GM12864 (cell line): ENCODE measurements around the gene NIF3L1.
A peak's percentile ranks its signal among the peaks of the same experiment; 100 is the strongest.

Experiments used
- DNase-seq: peaks from one replicate; pipeline ENCODE4 v3.0.0-alpha.2; 2011; ENCODE audit warnings: low read depth
- H3K4me3 ChIP-seq: 2 replicates; pipeline ENCODE4 v1.5.1; 2011; ENCODE audit warnings: mild to moderate bottlenecking, low read depth, low read length, control low read depth
- TF ChIP-seq, protein P1 (sequence below): IDR thresholded peaks from 2 replicates; pipeline ENCODE4 v1.5.1; 2011; ENCODE audit warnings: low read depth, mild to moderate bottlenecking, moderate library complexity, low read length, control low read depth, inconsistent platforms; ENCODE audit errors: missing control alignments

The NIF3L1 gene

GRCh38 chr2:200888704-200889625, at the start of gene NIF3L1, which contains the start of gene PPIL3:
TSS of gene NIF3L1 (plus strand) at chr2:200889371. CDS start at chr2:200891944, 2,573 bp downstream.
TSS of gene PPIL3 (minus strand) at chr2:200889077. CDS start at chr2:200887615, 1,462 bp downstream.
- peak; percentile 98 for DNase-seq
- peak within 1 kb of the TSS; percentile 87 for H3K4me3 ChIP-seq
- TF ChIP-seq, protein P1, sequence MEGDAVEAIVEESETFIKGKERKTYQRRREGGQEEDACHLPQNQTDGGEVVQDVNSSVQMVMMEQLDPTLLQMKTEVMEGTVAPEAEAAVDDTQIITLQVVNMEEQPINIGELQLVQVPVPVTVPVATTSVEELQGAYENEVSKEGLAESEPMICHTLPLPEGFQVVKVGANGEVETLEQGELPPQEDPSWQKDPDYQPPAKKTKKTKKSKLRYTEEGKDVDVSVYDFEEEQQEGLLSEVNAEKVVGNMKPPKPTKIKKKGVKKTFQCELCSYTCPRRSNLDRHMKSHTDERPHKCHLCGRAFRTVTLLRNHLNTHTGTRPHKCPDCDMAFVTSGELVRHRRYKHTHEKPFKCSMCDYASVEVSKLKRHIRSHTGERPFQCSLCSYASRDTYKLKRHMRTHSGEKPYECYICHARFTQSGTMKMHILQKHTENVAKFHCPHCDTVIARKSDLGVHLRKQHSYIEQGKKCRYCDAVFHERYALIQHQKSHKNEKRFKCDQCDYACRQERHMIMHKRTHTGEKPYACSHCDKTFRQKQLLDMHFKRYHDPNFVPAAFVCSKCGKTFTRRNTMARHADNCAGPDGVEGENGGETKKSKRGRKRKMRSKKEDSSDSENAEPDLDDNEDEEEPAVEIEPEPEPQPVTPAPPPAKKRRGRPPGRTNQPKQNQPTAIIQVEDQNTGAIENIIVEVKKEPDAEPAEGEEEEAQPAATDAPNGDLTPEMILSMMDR: no peak

GRCh38 chr2:200839513-200839912, 49.7 kb upstream of the NIF3L1 start:
- TF ChIP-seq, protein P1: no peak
- DNase-seq: no peak
- no peak overlapping the region for H3K4me3 ChIP-seq

DNA sequence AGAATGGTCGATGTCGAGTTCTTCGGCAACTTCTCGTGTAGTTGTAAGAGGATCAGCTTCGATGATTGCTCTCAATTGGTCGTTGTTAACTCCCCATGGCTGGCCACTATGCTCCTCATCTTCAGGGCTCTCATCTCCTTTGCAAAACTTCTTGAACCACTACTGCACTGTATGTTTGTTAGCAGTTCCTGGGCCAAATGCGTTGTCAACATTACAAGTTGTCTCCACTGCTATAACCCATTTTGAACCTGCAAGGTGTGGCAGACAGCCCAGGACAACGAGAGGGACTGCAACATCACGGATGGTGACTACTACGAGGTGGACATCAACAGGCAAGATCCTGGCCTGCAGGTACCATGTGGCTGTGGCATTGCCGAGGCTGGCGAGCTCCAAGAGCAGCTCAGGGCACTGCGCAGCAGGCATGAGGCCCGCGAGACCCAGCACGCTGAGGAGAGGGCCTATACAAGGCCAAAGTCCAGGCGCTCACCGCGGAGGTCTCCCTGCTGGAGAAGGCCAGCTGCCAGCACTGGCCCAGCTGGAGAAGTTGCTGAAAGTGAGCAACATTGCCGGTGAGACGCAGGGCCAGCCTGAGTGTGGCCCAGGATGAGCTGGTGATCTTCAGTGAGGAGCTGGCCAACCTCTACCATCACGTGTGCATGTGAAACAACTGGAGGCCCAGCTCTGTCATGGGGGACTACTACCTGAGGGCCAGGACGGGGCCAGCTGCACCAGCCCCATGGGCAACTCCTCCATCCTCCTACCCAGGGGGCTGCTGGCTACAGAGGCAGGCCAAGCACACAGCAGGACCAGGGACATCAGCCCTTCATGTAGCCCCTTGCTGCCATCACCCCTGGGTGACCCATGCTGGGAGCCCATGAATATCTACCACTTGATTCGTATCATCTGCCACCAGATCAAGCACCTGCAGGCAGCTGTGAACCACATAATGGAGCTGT, 44.9 kb upstream of the NIF3L1 start:
- H3K4me3 ChIP-seq: no peak overlapping the region
- TF ChIP-seq, protein P1: no peak
- DNase-seq: no peak

GRCh38 chr2:200845194-200845593, 44.0 kb upstream of the NIF3L1 start:
- no peak for DNase-seq
- TF ChIP-seq, protein P1: no peak
- no peak overlapping the region for H3K4me3 ChIP-seq

DNA sequence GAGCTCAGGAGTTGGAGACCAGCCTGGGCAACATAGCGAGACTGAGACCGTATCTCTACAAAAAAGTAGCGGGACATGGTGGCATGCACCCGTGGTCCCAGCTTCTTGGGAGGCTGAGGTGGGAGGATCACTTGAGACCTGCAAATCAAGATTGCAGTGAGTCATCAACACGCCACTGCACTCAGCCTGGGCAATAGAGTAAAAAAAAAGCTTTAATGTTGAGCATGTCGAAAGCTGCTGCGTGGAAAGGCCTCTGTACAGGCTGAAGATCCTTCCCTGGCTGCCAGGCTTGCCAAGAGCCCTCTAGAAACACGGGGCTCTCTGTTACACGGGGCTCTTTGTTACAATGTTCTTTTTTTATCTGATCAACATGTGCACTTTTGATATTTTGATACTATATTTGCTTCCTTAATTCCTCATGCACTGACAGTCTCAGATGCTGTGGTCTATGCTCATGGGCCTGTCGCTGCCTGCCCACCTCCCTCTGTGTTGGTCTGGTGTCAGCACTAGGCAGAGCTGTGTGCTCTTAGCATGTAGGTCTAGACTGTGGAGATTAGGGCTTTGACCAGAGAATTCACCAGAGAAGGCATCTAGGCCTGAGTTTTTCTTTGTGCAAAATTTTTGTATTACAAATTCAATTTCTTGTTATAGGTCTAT, 43.4 kb upstream of the NIF3L1 start:
- no peak for DNase-seq
- no peak overlapping the region for H3K4me3 ChIP-seq
- TF ChIP-seq, protein P1: no peak

GRCh38 chr2:200847269-200847668, 41.9 kb upstream of the NIF3L1 start:
- no peak overlapping the region for H3K4me3 ChIP-seq
- no peak for DNase-seq
- TF ChIP-seq, protein P1: no peak
